HuH-7.5 (cell line): Measurements from ENCODE around the gene TMEM164.

Experiments
- DNase-seq: peaks from one replicate; pipeline ENCODE4 v3.0.0; 2011; ENCODE audit warnings: low spot score

Gene TMEM164

DNA sequence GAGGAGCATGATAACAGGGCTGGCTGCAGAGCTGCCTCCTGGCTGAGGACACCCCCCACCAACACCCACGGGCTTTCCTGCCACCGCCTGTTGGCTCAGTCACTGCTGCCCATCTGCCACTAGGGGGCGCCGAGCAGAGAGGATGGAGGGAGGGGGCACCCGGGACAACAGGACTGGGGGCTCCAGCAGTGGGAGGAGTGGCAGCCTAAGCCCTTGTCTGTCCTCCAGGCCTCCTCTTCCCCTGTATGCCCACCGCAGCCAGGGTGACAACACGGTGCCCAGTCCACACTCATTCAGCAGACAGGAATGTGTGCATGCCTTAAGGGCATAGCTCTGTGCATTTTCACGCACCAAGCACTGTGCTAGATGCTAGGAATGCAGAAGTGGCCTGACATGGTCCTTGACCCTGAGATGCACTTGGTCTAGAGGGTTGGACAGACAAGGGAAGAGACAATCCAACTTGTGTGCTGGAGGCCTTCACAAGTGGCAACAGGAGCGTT is 165.1 kb downstream of the TMEM164 start:
- DNase-seq, result no peak

DNA sequence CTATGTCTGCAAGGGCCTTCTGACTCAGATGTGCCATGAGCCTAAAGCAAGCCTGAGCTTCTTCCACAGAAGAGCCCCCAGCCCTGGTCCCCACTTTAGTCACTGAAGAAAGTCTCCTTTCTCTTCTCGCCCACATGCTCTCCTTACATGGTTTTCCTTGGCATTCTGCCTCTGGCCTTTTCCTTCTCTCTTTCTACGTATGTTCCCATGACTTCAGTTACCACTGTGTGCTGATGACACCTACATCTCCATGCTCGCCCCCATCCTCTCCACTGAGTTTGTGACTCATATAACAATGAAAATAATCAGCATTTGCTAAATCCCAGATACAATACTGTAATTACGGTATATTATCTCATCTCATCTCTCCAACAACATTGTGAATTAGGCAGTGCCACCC is 165.7 kb downstream of the TMEM164 start:
- no peak for DNase-seq

DNA sequence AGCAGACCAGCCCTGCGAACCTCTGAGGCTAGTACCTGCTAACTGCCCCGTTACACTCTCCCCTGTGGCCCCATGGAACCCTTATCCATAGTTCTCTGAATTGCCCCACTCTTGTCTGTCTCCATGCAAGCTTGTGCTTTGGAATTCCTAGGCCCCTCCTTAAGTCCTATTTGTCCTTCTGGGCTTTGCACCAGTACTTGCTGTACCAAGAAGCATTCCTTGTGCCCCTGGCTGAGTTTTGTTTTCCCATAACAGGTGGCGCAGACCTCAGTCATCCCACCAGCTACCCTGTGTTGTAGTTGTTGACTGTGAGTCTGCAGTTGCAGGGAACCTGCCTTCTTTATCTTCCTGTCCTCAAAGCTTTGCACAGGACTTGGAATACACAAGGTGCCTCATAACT is 167.1 kb downstream of the TMEM164 start:
- DNase-seq, result no peak

DNA sequence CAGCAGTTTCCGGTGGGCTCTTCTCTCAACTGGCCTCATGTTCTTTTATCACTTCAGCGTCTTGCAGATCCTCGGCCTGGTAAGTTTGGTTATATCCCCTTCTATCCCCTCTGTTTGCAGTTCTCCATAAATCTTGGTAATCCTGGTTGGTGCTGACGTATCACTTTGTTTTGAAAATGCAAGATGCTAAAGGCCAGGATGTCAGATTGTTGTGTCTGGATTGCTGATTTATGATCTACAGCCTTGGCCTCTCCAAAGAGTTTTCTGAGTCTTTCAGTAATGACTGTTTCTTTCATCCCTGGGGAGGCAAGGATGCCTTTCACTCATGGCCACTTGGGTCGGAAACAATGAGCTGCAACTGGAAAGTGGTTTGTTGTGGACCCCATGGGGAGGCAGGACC is 168.5 kb downstream of the TMEM164 start:
- DNase-seq, result no peak

DNA sequence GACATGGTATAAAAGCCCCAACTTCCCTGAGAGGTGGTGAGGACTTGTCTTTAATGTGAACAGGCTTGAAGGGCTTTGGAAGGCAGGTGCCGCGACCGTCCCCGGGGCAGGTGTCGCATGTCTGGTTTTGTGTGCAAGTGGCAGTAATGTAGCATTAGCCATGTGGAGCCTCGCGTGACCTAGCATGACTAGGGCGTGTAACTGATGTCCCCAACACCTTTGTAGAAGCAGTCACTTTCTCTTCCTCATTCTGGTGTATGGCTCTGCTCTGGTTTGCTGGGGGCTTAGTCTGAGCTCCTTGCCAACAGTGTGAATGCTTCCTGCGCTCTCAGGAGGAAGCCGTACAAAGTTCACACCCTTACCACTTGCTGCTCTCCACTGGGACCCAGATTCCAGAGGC is 169.3 kb downstream of the TMEM164 start:
- DNase-seq, result no peak

DNA sequence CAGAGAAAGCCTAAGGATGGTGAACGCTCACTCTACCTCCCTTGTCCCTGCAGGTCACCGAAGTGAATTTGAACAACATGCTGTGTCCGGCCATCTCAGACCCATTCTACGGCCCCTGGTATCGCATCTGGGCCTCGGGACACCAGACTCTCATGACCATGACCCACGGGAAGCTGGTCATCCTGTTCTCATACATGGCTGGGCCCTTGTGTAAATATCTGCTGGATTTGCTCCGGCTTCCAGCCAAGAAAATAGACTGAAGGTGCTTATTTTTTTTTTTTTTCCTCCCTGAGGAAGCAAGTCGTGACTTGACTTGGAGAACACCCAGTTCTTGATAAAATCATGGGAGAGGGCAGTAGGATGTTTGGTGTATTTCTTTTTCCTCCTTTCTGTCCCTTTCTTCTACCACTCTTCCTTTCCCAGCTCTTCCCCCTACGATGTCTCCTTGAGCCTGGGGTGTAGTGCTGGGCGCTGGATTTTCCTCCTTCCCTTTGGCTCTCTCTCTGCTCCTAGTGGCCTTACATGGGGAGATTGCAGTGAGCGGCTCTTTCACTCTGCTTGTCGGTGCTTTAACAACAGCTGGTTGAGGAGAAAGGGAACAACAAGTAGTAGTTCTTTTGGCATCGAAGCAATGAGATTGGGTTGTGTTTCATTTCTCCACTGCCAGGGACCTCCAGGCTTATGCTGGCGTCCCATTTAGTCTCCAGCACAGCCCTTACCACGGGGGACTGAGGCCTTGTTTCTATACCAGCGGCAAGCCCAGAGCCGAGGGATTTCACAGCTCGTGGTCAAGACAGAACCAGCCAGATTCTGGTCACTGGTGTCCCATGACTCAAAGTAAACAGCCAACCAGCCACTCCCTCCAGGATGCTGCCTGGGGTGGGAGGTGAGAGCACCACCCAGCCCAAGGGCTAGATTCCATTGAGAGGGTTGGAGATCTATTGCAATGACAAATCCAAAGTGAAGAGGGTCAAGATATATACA is 170.6 kb downstream of the TMEM164 start:
- no peak for DNase-seq

DNA sequence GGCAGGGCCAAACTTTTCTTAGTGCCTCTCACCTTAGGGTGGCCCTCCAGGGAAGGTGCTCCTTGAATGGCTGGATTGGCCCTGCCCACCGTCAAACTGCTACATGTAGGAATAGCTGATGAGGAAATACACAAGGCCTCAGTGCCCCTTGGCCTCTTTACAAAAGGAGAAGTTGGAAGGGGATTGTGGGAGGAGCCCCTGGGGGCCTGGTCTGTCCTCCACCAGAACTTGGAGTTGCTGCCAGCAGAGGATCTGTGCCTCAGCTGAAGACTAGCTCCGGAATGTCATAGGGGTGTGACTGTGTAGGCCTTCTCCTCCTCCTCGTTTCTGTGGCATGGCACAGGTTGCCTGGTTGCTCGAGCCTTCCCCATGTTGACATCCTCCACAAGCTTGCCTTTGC is 172.2 kb downstream of the TMEM164 start:
- no peak for DNase-seq

DNA sequence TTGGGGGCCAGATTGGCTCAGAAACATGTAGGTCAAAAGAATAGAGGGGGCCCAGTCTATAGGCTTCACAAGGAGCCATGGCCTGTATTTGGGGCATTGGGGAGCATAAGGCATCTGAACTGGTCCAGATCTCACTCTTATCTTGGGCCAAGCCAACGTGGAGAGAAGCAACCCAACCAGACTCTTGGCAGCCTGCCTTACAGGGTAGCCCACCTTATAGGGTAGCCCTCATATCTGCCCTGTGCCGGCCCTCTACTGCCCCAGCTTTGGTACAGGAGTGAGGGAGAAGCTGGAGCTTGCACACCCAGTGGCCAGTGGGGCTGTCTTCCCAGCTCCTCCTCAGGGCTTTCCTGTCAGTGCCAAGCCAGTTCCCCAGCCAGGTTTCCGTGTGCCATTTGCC is 172.8 kb downstream of the TMEM164 start:
- no peak for DNase-seq

DNA sequence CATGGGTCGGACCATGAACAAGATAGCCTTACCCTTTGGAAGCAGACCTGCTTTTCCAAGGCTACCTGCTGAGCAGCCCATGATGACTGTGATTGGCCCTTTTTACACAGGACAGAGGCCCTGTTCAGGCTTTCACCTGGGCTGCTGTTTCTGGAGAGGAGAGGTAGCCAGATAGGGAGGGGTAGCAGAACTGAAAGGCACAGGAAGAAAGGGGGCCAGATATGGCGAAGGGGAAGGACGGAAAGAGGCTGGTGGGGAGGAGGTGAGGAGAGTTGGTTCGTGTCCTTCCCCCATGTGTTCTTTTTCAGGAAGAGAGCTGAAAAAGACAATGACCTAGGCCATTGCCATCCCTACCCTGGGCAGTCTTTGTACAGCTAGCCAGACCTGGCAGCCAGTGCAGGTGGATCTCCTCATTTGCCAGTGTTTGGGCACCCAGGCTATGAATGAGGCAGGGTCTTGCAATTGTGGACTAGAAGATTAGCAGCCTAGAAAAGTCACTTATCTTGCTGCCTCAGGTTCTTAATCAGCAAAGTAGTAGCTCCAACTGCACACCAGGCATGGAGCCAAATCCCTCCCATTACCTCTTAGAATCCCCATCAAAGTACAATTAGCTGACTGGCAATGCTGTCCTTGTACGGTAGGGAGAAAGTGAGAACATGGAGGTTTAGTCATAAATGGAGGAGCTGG is 175.4 kb downstream of the TMEM164 start:
- DNase-seq, result no peak

DNA sequence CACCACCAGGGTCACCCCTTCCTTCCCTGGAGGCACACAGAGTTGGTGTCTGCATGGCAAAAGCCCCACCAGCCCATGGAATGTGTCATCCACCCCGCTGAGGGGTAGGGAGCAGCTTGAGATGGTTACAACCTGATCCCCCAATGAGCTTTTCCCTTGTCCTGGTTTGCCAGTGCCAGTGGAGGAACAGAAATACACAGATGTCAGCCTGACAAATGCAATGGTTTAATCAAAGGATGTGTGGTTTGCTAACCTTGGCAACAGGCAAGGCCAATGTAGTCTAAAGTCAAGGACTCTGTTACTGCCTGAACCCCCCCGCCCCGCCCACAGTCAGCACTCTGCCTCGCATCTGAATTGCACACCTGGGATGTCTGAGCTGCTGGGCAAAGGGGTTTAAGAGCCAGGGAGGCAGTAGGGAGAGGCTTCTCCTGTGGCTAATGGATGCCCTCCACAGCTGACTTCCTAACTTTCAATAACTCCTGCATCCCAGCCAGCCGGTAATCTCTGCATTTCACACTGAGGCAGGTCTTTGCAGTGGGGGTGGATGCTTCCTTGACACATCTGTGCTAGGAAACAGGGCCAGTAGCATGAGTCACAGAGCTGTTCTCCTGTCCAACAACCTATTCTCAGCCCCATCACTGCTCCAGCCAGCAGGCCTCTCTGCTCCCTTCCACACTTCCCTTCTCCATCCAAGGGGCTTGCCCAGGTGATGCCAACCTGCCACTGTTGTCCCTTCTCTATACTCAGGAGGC is 177.4 kb downstream of the TMEM164 start:
- DNase-seq, result no peak

DNA sequence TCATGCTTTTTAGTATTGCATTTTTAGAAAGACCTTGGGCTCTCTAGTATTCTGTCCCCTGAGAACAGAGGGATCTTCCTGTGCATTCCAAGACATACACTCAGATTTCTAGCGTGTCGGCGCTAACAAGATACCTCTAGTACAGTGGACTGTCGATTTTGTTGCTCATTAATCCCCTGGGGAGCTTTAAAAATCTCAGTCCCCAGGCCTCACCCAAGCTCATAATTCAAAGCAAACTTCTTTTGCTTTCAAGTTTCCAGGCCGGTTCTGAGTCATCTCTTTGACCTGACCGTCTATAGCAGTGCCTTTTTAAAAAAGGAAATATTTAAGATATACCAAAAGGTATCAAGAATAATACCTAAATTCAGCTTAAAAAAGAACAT is 178.0 kb downstream of the TMEM164 start:
- DNase-seq, result no peak

DNA sequence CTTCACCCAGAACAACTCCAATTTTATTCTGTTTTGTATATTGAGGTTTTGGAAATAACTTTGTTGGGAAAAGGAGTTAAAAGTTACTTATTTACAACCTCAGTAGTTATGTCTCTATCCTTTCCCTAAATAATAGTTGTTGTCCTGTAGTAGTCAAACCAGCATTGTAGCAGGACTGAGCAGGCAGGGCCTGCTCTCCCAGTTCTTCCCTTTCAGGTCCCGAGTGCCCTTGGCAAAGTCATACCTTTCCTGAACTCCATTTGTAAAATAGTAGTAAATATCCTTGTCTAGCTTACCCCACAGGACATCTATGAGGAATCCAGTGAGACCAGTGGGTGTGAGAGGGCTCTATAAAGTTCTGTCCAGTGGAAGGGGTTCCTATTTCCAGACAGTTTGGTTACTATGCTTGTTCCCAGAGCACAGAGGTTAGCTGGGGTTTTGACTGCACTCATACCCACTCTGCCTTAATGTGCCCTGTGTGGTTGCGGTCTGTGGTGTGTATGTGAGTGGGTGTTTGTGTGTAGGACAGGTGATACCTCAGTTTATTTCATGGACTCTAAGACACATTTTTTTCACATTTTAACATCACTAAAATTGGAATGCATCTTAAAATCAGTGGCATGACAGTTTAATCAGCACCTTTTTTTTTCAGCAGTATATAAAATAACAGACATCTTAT is 178.7 kb downstream of the TMEM164 start:
- DNase-seq, result no peak

DNA sequence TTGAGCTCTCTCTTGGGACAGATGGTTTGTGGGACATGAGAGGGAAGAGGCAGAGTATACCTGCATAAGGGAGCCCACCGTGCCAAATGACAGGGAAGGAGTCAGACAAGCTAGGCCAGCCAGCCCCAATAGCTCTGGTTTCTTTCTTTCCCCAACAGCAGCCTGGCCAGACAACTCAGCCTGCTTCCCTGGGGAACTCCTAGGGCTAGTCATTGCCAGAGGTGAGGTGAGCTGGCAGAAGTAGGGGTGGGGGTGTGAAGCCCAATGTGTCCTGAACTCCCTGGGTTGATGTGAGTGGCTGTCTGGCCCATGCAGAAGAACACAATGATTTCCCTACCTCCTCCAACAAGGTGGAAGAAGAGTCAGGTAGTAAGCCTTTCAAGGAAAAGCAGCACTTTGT is 179.4 kb downstream of the TMEM164 start:
- DNase-seq, result no peak

DNA sequence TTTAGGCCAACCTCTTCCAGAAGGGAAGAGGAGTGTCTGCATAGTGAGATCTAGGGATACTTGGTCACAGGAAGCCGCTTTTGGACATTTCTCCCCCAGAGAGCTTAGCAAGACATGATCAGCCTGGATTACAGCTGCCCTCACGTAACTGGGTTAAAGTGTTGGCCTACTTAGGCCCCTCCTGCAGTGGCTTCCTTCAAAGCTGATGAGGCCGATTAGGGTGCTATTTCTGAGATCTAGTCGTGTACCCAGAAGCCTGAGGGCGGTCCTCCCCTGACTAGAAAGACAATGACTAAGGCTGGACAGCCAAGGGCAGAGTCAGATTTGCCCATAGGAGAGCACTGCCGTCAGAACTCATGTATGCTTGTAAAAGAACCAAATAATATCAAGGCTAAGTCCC is 180.0 kb downstream of the TMEM164 start:
- no peak for DNase-seq

DNA sequence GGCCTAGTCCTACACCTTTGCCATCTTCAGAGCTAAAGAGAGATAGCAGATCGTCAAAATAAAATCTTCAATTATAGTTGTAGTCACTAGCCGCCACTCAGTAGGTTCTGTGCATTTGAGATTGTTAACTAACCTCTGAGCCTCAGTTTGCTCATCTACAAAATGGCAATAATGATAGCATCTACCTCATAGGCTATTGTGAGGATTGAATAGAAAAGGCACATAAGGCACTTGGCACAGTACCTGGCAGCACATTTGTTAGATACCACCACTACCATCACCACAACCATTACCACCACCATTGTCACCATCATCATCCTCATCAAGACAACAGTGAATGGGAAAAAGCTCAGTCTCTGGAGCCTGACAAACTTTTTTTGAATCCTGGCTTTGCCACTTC is 180.4 kb downstream of the TMEM164 start:
- DNase-seq, result no peak

DNA sequence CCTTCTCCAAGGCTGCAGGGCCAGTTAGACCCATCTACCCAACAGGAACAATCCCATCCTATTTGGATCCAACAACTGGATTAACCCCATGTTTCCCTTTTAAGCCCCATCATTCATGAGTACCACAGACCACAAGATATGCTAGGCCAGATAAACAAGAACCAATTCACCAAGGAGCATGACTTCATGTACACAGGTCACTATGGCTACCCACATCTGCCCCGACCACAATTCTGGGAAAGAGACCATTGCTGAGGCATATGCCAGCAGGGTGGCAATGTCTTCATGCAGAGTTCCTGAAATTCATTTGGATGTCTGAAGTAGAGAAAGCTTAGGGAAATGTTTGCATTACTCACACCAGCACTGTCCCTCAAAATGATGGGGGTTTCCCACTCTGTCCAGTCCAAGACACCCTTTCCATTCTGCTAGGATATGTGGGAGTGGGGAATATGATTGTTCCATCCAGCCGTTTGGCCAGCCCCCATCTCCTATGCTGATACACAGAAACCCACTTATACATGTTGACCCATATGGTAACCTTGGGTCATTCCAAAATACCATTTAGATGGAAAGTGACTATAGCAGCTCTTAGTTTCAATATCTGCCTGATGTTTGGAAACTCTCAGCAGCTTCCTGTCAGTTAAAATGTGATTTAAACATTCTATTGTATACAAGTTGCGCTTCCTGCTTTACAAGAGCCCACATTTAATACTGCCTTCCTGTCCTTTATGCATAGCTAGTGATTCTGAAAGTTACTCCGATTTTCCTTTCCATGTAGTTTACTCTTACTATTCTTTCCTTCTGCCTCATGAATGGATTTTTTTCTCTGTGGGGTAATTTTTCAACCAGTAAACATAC is 186.0 kb downstream of the TMEM164 start:
- DNase-seq, result no peak

DNA sequence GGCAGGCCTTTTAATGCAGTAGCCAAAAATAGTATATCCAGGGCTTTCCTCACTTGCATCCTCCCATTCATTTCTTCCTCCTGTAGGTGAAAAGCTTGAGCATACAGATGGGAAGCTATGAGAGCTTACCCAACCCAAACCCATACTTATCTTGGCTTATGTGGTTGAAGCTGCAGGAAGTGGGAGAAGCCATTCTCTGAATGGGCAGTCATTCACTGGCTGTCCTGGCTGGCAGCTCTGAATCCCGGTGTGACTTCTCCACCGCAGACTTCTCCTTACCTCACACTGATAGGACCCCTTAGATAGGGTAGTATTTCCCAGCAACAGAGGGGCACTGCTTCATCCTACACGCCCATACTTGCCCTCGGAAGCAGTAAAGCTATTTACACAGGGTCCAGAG is 189.6 kb downstream of the TMEM164 start:
- no peak for DNase-seq

DNA sequence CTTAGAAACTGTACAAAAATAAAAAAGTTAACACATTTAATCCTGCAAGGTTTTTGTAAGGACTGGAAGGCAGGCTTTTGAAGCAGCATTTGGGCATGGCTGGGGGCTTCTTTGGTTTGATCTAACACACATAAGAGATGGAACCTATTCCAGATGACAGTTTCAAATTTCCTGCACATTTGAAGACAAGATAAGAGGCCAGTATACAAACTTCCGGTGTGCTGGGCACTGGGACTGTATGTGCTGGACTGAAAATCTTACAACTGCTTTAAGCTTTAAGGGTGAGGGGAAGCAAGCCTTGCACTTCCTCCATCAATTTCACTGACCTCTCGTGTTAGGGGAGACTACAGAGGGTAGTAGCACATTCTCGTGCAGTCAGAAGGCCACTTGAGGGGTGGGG is 192.1 kb downstream of the TMEM164 start:
- DNase-seq, result no peak

DNA sequence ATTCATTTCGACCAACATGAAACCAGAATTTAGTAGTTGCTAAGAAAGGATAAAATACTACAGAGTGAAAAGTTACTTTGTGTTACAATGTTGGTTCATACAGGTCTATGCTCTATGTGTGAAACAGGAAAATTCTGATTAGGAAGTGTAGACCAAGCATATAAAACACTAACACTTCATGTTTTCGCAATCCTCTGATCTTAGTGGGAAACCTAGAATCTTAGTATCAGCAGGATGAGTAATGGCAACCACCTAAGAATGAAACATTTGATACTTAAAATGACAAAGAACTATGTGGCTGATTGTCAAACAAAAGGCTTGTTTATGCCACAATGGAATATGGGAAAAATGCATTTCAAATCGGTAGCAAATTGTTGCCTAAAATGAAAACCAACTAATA is 198.9 kb downstream of the TMEM164 start:
- no peak for DNase-seq

DNA sequence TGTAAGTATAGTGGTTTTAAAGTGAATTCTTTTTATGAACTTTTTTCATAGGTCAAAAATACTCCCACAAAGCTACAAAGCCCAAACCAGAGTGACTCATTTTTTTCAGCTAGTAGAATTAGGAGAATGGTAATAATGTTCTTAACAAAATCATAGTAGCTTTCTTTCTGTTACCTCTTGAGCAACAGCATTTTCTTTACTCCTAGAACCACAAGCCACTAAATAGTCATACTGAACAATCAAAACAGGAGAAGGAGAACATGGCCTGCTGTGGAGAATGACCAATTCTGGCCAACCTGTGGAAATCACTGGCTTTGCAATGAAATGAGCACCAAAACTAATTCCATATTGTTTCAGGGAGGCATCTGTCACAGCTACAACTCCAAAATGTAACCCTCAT is 202.1 kb downstream of the TMEM164 start:
- DNase-seq, result no peak

DNA sequence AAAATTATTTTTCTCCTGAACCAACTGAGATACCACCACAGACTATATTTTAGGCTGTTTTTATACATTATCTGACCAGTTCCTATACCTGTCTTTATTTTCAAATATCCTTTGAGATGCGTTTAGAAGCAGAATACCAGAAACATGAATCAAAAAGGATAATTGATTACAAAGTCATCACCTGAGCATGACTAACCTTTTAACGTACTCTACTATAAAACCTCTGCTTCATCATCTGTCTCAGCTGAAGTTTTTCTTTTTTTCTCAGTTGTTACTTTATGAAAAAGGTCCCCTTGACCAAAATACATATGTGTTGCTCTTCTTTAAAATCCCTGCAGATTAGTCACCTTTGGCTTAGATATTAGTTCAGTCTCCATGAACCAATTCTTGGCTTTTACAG is 205.2 kb downstream of the TMEM164 start:
- no peak for DNase-seq
